ENCODE data around the gene RHOV. TPM values are rescaled to one million over a fixed set of nuclear protein-coding genes. Genes with fewer than 3 reads are reported as not detected.

RHOV gene
- total RNA-seq, 1 donor from 2014 or later = 0.61 TPM

- no peak overlapping the region for H2AFZ ChIP-seq (ENCODE audit: low read depth, low read length)
- Mint-ChIP-seq H3K4me1 (ENCODE audit: low read depth, unreplicated experiment) (peaks cover 19% of the 10 kb centered on the region), H3K36me3 (ENCODE audit: low read depth, unreplicated experiment) (peaks cover 2% of the 10 kb centered on the region), H3K9me3 (ENCODE audit: unreplicated experiment) (no peaks in the 10 kb centered on the region), H3K4me3 (ENCODE audit: unreplicated experiment) (no peak overlapping the region), H3K27ac (ENCODE audit: unreplicated experiment) (no peak overlapping the region), H3K27me3 (ENCODE audit: low read depth, unreplicated experiment) (peaks cover 13% of the 10 kb centered on the region)
- peaks cover 13% of the 10 kb centered on the region for H3K4me1 ChIP-seq (ENCODE audit: insufficient read depth, low read length)
- TF ChIP-seq CTCF (IDR thresholded peaks at IDR 0.05; ENCODE audit: insufficient read depth, low read depth, low read length) (no peak), EZH2 (IDR thresholded peaks at IDR 0.05; ENCODE audit: insufficient read depth, low read length) (no peak)
- no peaks in the 10 kb centered on the region for H3K9me3 ChIP-seq (ENCODE audit: insufficient read depth, low read depth, low read length)
- H4K20me1 ChIP-seq (ENCODE audit: insufficient read depth, low read length) = no peaks in the 10 kb centered on the region
- H3K9ac ChIP-seq (ENCODE audit: low read length) = no peak overlapping the region
- H3K27me3 ChIP-seq (ENCODE audit: insufficient read depth, low read length) = peaks cover 11% of the 10 kb centered on the region
- no peaks in the 10 kb centered on the region for H3K36me3 ChIP-seq (ENCODE audit: insufficient read depth, low read length)
- no peaks in the 10 kb centered on the region for H3K79me2 ChIP-seq (ENCODE audit: insufficient read depth, low read length)
- no peak overlapping the region for H3K4me3 ChIP-seq (ENCODE audit: insufficient read depth, low read depth, low read length)
- H3K27ac ChIP-seq (ENCODE audit: low read depth, low read length) = no peak overlapping the region
- DNase-seq (ENCODE audit: low read depth) (no peak), FAIRE-seq (no peak)
- H3K4me2 ChIP-seq (ENCODE audit: low read length) = no peak overlapping the region
These were observed 32.3 kb downstream of the RHOV start for GRCh38 chr15:40841741-40842140.

- H3K27me3 ChIP-seq (ENCODE audit: insufficient read depth, low read length) = peaks cover 4% of the 10 kb centered on the region
- H4K20me1 ChIP-seq (ENCODE audit: insufficient read depth, low read length) = no peaks in the 10 kb centered on the region
- Mint-ChIP-seq H3K36me3 (ENCODE audit: low read depth, unreplicated experiment) (peaks cover 2% of the 10 kb centered on the region), H3K4me3 (ENCODE audit: unreplicated experiment) (no peak overlapping the region), H3K27me3 (ENCODE audit: low read depth, unreplicated experiment) (peaks cover 9% of the 10 kb centered on the region), H3K9me3 (ENCODE audit: unreplicated experiment) (no peaks in the 10 kb centered on the region), H3K4me1 (ENCODE audit: low read depth, unreplicated experiment) (peaks cover 5% of the 10 kb centered on the region), H3K27ac (ENCODE audit: unreplicated experiment) (no peak overlapping the region)
- H3K79me2 ChIP-seq (ENCODE audit: insufficient read depth, low read length) = no peaks in the 10 kb centered on the region
- no peaks in the 10 kb centered on the region for H3K36me3 ChIP-seq (ENCODE audit: insufficient read depth, low read length)
- no peaks in the 10 kb centered on the region for H3K4me1 ChIP-seq (ENCODE audit: insufficient read depth, low read length)
- H3K9ac ChIP-seq (ENCODE audit: low read length) = no peak overlapping the region
- H3K27ac ChIP-seq (ENCODE audit: low read depth, low read length) = no peak overlapping the region
- H3K4me2 ChIP-seq (ENCODE audit: low read length) = no peak overlapping the region
- no peaks in the 10 kb centered on the region for H3K9me3 ChIP-seq (ENCODE audit: insufficient read depth, low read depth, low read length)
- TF ChIP-seq EZH2 (IDR thresholded peaks at IDR 0.05; ENCODE audit: insufficient read depth, low read length) (no peak), CTCF (IDR thresholded peaks at IDR 0.05; ENCODE audit: insufficient read depth, low read depth, low read length) (no peak)
- DNase-seq (ENCODE audit: low read depth) (no peak), FAIRE-seq (no peak)
- H3K4me3 ChIP-seq (ENCODE audit: insufficient read depth, low read depth, low read length) = no peak overlapping the region
- H2AFZ ChIP-seq (ENCODE audit: low read depth, low read length) = no peak overlapping the region
These were observed 35.3 kb downstream of the RHOV start for GRCh38 chr15:40838756-40839155.

- Mint-ChIP-seq H3K36me3 (ENCODE audit: low read depth, unreplicated experiment) (peaks cover 2% of the 10 kb centered on the region), H3K4me1 (ENCODE audit: low read depth, unreplicated experiment) (peaks cover 4% of the 10 kb centered on the region), H3K27me3 (ENCODE audit: low read depth, unreplicated experiment) (peaks cover 2% of the 10 kb centered on the region), H3K27ac (ENCODE audit: unreplicated experiment) (no peak overlapping the region), H3K4me3 (ENCODE audit: unreplicated experiment) (no peak overlapping the region), H3K9me3 (ENCODE audit: unreplicated experiment) (no peaks in the 10 kb centered on the region)
- no peak overlapping the region for H3K27ac ChIP-seq (ENCODE audit: low read depth, low read length)
- no peaks in the 10 kb centered on the region for H3K9me3 ChIP-seq (ENCODE audit: insufficient read depth, low read depth, low read length)
- TF ChIP-seq EZH2 (IDR thresholded peaks at IDR 0.05; ENCODE audit: insufficient read depth, low read length) = no peak
- TF ChIP-seq CTCF (IDR thresholded peaks at IDR 0.05; ENCODE audit: insufficient read depth, low read depth, low read length) = no peak
- no peaks in the 10 kb centered on the region for H3K27me3 ChIP-seq (ENCODE audit: insufficient read depth, low read length)
- no peaks in the 10 kb centered on the region for H3K79me2 ChIP-seq (ENCODE audit: insufficient read depth, low read length)
- H3K4me1 ChIP-seq (ENCODE audit: insufficient read depth, low read length) = no peaks in the 10 kb centered on the region
- no peak overlapping the region for H3K4me3 ChIP-seq (ENCODE audit: insufficient read depth, low read depth, low read length)
- no peaks in the 10 kb centered on the region for H3K36me3 ChIP-seq (ENCODE audit: insufficient read depth, low read length)
- no peaks in the 10 kb centered on the region for H4K20me1 ChIP-seq (ENCODE audit: insufficient read depth, low read length)
- DNase-seq (ENCODE audit: low read depth) (no peak), FAIRE-seq (no peak)
- no peak overlapping the region for H2AFZ ChIP-seq (ENCODE audit: low read depth, low read length)
- no peak overlapping the region for H3K9ac ChIP-seq (ENCODE audit: low read length)
- H3K4me2 ChIP-seq (ENCODE audit: low read length) = no peak overlapping the region
These were observed 38.0 kb downstream of the RHOV start for GRCh38 chr15:40836020-40836419.

Measured in astrocyte (in vitro differentiated cells and primary cell).